ENCODE measurements around the gene PP2D1. TPM values are rescaled to one million over a fixed set of nuclear protein-coding genes. Genes with fewer than 3 reads are reported as not detected.
A peak's percentile ranks its signal among the peaks of the same experiment; 100 is the strongest.
"Not testable (repeated sequence)": the region's sequence is repeated elsewhere in the genome, so short reads cannot be mapped to it uniquely, and the experiment has no call there.

PP2D1 gene
- total RNA-seq, 4 donors from 2014 or later = not detected

DNA sequence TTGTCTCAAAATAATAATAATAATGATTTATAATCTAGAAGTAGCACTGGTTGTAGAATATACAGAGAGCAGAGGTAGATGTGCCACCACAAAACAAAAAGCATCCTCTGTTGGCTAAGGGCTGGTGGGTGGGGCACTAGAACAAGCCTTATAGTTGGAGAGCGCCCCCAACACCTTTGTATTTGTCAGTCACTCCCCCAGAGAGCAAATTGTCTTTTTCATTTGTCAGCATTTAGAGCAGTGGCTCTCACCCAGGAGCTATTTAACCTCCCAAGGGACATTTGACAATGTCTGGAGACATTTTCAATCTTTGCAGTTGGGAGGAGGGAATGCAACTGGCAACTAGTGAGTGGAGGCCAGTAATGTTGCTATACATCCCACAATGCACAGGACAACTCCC, 34.5 kb upstream of the PP2D1 start:
- no peak for TF ChIP-seq POLR2A (IDR thresholded peaks at IDR 0.05)
- TF ChIP-seq, protein P1, sequence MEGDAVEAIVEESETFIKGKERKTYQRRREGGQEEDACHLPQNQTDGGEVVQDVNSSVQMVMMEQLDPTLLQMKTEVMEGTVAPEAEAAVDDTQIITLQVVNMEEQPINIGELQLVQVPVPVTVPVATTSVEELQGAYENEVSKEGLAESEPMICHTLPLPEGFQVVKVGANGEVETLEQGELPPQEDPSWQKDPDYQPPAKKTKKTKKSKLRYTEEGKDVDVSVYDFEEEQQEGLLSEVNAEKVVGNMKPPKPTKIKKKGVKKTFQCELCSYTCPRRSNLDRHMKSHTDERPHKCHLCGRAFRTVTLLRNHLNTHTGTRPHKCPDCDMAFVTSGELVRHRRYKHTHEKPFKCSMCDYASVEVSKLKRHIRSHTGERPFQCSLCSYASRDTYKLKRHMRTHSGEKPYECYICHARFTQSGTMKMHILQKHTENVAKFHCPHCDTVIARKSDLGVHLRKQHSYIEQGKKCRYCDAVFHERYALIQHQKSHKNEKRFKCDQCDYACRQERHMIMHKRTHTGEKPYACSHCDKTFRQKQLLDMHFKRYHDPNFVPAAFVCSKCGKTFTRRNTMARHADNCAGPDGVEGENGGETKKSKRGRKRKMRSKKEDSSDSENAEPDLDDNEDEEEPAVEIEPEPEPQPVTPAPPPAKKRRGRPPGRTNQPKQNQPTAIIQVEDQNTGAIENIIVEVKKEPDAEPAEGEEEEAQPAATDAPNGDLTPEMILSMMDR (IDR thresholded peaks at IDR 0.05) = no peak
- no peak for TF ChIP-seq EP300 (IDR thresholded peaks at IDR 0.05)
- TF ChIP-seq POLR2AphosphoS5 (IDR thresholded peaks at IDR 0.05) = no peak
- H3K4me1 ChIP-seq = peaks cover 3 to 82% (median 30%) of the 10 kb centered on the region in 3 donors
- 90% methylated on average over 1 of the region's 1 CpG; no CpG with 5 or more reads in 1 of the 2 donors for WGBS, 2 donors (ENCODE audit: low coverage in 1 of 2)
- H3K36me3 ChIP-seq = no peaks in the 10 kb centered on the region
- no peaks in the 10 kb centered on the region for H3K9me3 ChIP-seq
- ATAC-seq = no peak
- H3K4me3 ChIP-seq = no peak overlapping the region
- H3K27me3 ChIP-seq = no peaks in the 10 kb centered on the region
- no peak overlapping the region for H3K27ac ChIP-seq

DNA sequence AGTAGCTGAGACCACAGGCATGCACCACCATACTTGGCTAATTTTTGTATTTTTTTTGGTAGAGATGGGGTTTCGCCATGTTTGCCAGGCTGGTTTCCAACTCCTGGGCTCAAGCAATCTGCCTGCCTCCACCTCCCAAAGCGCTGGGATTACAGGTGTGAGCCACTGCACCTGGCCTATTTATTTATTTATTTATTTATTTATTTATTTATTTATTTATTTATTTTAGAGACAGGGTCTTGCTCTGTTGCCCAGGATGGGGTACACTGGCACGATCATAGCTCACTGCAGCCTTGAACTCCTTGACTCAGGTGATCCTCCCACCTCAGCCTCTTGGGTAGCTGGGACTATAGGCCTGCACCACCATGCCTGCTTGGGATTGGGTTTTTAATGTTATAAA, 33.1 kb upstream of the PP2D1 start:
- H3K36me3 ChIP-seq, H3K27ac ChIP-seq, H3K27me3 ChIP-seq, H3K4me3 ChIP-seq, ATAC-seq, H3K9me3 ChIP-seq: not testable (repeated sequence)
- peaks cover 3 to 83% (median 30%) of the 10 kb centered on the region in 3 donors for H3K4me1 ChIP-seq
- WGBS, 2 donors (ENCODE audit: low coverage in 1 of 2) = 93% methylated on average over 3 of the region's 3 CpGs; no CpG with 5 or more reads in 1 of the 2 donors

DNA sequence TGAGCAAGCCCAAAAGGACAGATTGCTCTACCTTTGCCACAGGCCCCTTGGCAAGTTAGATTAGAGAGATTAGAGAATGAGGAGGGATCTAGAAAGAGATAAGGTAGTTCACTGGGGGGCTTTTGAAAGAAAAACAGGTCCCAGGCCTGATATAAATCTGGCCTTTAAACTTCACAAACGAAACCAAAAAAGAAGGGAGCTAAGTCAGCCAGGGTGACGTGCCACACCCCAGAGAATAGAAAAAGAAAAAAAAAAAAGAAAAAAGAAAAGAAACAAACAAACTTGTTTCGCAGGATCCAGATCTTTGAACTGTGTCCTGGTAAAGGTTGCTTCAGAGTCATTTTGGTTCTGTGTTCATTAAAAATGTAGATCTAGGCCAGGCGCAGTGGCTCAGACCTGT, 31.8 kb upstream of the PP2D1 start:
- no peaks in the 10 kb centered on the region for H3K36me3 ChIP-seq
- H3K27me3 ChIP-seq = no peaks in the 10 kb centered on the region
- no peak for TF ChIP-seq EP300 (IDR thresholded peaks at IDR 0.05)
- TF ChIP-seq POLR2AphosphoS5 (IDR thresholded peaks at IDR 0.05) = no peak
- TF ChIP-seq, protein P1 (IDR thresholded peaks at IDR 0.05) = no peak
- no peak for TF ChIP-seq POLR2A (IDR thresholded peaks at IDR 0.05)
- H3K9me3 ChIP-seq = no peaks in the 10 kb centered on the region
- peaks cover 3 to 78% (median 30%) of the 10 kb centered on the region in 3 donors for H3K4me1 ChIP-seq
- peak overlapping the region; percentile 9 to 99 (median 84) for H3K27ac ChIP-seq
- no peak for ATAC-seq
- WGBS, 2 donors (ENCODE audit: low coverage in 1 of 2) = 51 to 82% methylated on average over 2 to 4 of the region's 4 CpGs
- H3K4me3 ChIP-seq = peak overlapping the region in 1 of 2 donors; percentile 33

DNA sequence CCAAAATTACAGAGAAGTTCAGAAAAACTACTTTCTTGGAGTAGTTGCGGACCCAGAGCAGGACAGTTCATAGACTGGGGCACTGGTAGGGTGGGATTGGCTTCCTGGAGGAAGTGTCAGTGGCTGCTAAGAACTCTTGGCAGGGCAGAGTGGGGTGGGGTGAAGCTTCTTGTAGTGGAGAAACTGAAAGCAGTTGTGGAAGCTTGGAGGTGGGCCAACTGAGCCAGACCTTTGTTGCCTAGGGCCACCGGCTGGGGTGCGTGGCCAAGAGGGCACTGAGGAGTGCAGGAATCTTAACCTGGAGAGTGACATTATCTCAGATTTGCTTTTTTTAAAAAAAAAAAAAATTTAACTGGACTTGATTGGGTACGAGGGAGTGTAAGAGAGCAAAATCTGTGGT, 31.3 kb upstream of the PP2D1 start:
- WGBS, 2 donors (ENCODE audit: low coverage in 1 of 2) = 14 to 26% methylated on average over 4 of the region's 4 CpGs
- Histone ChIP-seq H3K36me3 (no peaks in the 10 kb centered on the region), H3K9me3 (no peaks in the 10 kb centered on the region), H3K4me1 (peaks cover 3 to 78% (median 29%) of the 10 kb centered on the region in 3 donors), H3K4me3 (peak overlapping the region in 1 of 2 donors; percentile 33), H3K27ac (peak overlapping the region; percentile 9 to 99 (median 84)), H3K27me3 (no peaks in the 10 kb centered on the region)
- peak; percentile 19 for ATAC-seq
- no peak for TF ChIP-seq POLR2A (IDR thresholded peaks at IDR 0.05)
- TF ChIP-seq EP300 (IDR thresholded peaks at IDR 0.05) = no peak
- TF ChIP-seq POLR2AphosphoS5 (IDR thresholded peaks at IDR 0.05) = no peak
- TF ChIP-seq, protein P1 (IDR thresholded peaks at IDR 0.05) = no peak

DNA sequence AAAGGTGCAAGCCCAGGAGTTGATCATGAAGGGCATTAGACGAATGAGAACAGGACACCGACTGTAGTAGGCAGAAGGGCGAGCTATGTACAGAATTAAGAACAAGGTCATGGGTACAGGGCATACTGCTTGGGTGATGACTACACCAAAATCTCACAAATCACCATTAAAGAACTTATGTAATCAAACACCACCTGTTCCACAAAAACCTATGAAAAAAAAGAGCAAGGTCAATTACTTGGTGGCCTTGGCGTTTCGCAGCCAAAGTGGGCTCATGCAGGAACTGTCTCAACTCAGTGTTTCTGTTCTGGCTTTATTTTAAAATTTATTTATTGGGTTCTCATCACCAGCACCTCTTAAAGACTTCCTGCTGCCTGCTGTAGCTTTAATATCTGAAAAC, 30.3 kb upstream of the PP2D1 start:
- Histone ChIP-seq H3K9me3 (no peaks in the 10 kb centered on the region), H3K27me3 (no peaks in the 10 kb centered on the region), H3K4me1 (peaks cover 3 to 76% (median 19%) of the 10 kb centered on the region in 3 donors), H3K4me3 (peak overlapping the region in 1 of 2 donors; percentile 69), H3K36me3 (no peaks in the 10 kb centered on the region), H3K27ac (peak overlapping the region in 2 of 4 donors; percentile 96 to 99)
- 63 to 73% methylated on average over 5 of the region's 5 CpGs for WGBS, 2 donors (ENCODE audit: low coverage in 1 of 2)
- ATAC-seq = no peak
- TF ChIP-seq, protein P1 (IDR thresholded peaks at IDR 0.05) = no peak
- no peak for TF ChIP-seq EP300 (IDR thresholded peaks at IDR 0.05)
- TF ChIP-seq POLR2A (IDR thresholded peaks at IDR 0.05) = no peak
- no peak for TF ChIP-seq POLR2AphosphoS5 (IDR thresholded peaks at IDR 0.05)
